Measurements from ENCODE around the gene PLXDC2. TPM values are rescaled to one million over a fixed set of nuclear protein-coding genes. Genes with fewer than 3 reads are reported as not detected.

PLXDC2 gene
- polyA plus RNA-seq, 1 of the 3 experiments (the other 2 are of a cell fraction), result 2.5 TPM

- Histone ChIP-seq H2AFZ (ENCODE audit: low read depth) (no peak overlapping the region), H3F3A (replicated peaks; ENCODE audit: insufficient read depth) (no peaks in the 10 kb centered on the region), H3K79me2 (ENCODE audit: insufficient read depth) (no peaks in the 10 kb centered on the region), H3K36me3 (replicated peaks in 1 of 2; ENCODE audit: control insufficient read depth in 1 of 2, insufficient read depth in 2 of 2, low read length in 1 of 2) (no peaks in the 10 kb centered on the region), H3K4me2 (no peak overlapping the region), H4K20me1 (ENCODE audit: insufficient read depth) (no peaks in the 10 kb centered on the region), H3K27me3 (ENCODE audit: insufficient read depth) (no peaks in the 10 kb centered on the region), H3K4me1 (ENCODE audit: control insufficient read depth in 1 of 2, insufficient read depth in 2 of 2, low read depth in 1 of 2, low read length in 1 of 2) (no peaks in the 10 kb centered on the region; a peak in 1 of 4 replicates), H3K27ac (ENCODE audit: low read depth in 2 of 2, low read length in 1 of 2) (no peak overlapping the region), H3K9ac (no peak overlapping the region), H3K9me3 (no peaks in the 10 kb centered on the region), H3K9me2 (no peaks in the 10 kb centered on the region), H3K4me3 (ENCODE audit: low read depth in 2 of 2, low read length in 1 of 2) (no peak overlapping the region)
- ChIA-PET CTCF (no interaction called here), POLR2A (no interaction called here)
- TF ChIP-seq POLR2AphosphoS5 (IDR thresholded peaks at IDR 0.05; ENCODE audit: low read depth, low read length), result no peak
- TF ChIP-seq USF2 (IDR thresholded peaks at IDR 0.05; ENCODE audit: borderline replicate concordance, low read depth, low read length), result no peak
- TF ChIP-seq JUND (IDR thresholded peaks at IDR 0.05), result no peak
- no peak for TF ChIP-seq RFX5 (IDR thresholded peaks at IDR 0.05; ENCODE audit: low read length)
- no peak for TF ChIP-seq SIN3A (IDR thresholded peaks at IDR 0.05; ENCODE audit: borderline replicate concordance, low read depth, low read length)
- no peak for TF ChIP-seq USF1 (IDR thresholded peaks at IDR 0.05; ENCODE audit: borderline replicate concordance, low read depth)
- no peak for TF ChIP-seq FOXJ3 (CRISPR knock-in tag; IDR thresholded peaks at IDR 0.05)
- TF ChIP-seq TAF1 (IDR thresholded peaks at IDR 0.05; ENCODE audit: borderline replicate concordance, low read depth, low read length), result no peak
- TF ChIP-seq RXRA (IDR thresholded peaks at IDR 0.05; ENCODE audit: borderline replicate concordance, low read depth), result no peak
- no peak for TF ChIP-seq ELF1 (IDR thresholded peaks at IDR 0.05)
- no peak for TF ChIP-seq MEF2A (IDR thresholded peaks at IDR 0.05; ENCODE audit: borderline replicate concordance, low read depth)
- TF ChIP-seq GATA2 (CRISPR knock-in tag; IDR thresholded peaks at IDR 0.05), result no peak
- TF ChIP-seq CHD2 (IDR thresholded peaks at IDR 0.05; ENCODE audit: low read length, partially characterized antibody), result no peak
- no peak for TF ChIP-seq EZH2phosphoT487 (IDR thresholded peaks at IDR 0.05; ENCODE audit: borderline replicate concordance, low read depth)
- TF ChIP-seq REST (IDR thresholded peaks at IDR 0.05; ENCODE audit: low read depth, low read length), result no peak
- DNase-seq, result no peak
- WGBS (ENCODE audit: low lambda C conversion rate), result 51% methylated on average over 3 of the region's 3 CpGs
Measured at GRCh38 chr10:19985745-19986144, 169.5 kb downstream of the PLXDC2 start.

Measured in SK-N-SH (cell line).